Measurements from ENCODE around the gene GCK.
A peak's percentile ranks its signal among the peaks of the same experiment; 100 is the strongest.
"Not testable (repeated sequence)": the region's sequence is repeated elsewhere in the genome, so short reads cannot be mapped to it uniquely, and the experiment has no call there.

The GCK gene

DNA sequence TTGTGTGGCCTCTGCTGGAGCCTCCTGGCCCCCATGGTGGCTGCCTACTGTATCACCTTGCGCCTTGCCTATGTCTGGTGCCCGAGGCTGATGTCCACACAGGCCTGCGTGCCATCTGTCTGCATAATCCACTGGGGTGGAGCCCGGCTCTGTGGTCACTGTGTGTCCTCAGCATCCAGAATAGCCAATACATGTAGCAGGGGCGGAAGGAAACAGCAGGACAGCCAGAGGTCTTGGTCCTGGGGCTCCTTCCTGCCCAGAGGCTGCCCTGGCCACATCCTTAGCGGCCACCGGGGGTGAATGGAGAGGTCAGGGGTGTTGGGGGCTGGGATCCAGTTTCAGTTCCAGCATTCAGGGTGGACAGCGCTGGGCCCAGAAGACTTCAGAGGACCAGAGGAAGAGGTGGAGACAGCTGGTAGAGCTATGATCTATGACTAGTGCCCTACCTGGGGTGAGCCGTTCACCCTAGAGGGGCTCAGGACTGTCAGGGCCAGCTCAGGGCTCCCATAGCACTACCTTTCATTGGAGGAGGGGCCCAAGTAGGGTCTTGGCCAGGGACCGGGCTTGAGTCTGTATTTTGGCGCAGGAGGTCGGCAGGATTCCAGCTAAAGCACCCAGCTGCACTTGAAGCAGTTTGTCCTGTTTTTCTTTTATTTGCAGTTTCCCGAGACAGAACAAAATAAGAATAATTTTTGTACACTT, 27.4 kb upstream of the GCK start:
- Mint-ChIP-seq H3K27ac (no peak overlapping the region), H3K4me1 (peaks cover 5% of the 10 kb centered on the region), H3K36me3 (peaks cover 18% of the 10 kb centered on the region), H3K9me3 (no peaks in the 10 kb centered on the region), H3K4me3 (no peak overlapping the region)
- DNase-seq (ENCODE audit: low spot score in 2 of 2) (no peak), ATAC-seq (no peak)

DNA sequence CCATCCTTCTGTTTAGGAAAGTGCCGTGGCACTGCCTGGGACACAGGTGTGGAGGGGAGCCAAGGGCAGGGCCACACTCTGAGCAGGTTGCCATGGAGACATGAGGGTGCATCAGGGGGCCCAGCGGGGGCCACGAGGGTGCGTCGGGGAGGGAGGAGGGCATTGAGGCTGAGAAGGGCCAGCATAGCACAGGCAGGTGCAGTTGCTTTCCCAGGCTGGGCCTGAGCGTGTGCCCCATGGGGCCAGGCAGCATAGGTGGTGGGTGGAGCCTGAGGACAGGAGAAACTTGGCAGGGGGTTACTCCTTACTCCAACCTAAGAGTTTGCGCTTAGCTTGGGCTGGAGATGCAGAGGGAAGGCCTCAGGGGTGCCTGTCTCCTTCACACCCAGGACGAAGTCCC, 26.8 kb upstream of the GCK start:
- H3K36me3 Mint-ChIP-seq: peaks cover 24% of the 10 kb centered on the region
- DNase-seq (ENCODE audit: low spot score in 2 of 2): no peak

DNA sequence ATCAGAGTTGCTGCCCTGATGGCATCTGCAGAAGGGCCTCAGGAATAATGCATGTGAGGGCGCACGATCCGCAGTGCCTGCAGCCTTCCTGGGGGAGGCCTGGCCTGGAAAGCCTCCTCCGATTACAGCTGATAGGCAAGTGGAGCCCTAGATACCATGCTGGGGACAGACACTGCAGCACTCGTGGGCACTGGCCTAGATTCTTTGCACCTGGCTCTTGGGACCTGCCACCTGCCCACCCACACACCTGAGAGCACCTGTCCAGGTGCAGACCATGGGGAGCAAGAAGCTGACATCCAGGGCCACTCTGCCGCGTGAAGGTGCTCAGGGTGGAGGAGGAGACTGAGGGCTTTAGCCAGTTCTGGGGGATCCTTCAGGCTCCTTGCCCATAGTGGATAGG, 26.3 kb upstream of the GCK start:
- Mint-ChIP-seq H3K4me1 (peaks cover 5% of the 10 kb centered on the region), H3K27ac (no peak overlapping the region), H3K4me3 (no peak overlapping the region), H3K36me3 (peaks cover 29% of the 10 kb centered on the region), H3K9me3 (no peaks in the 10 kb centered on the region)
- DNase-seq (ENCODE audit: low spot score in 2 of 2) (no peak), ATAC-seq (no peak)

More for the DNA sequence above, 26.8 kb upstream of the GCK start:
- H3K9me3 Mint-ChIP-seq: no peaks in the 10 kb centered on the region
- ATAC-seq: peak; percentile 14
- H3K4me3 Mint-ChIP-seq: no peak overlapping the region
- H3K27ac Mint-ChIP-seq: no peak overlapping the region
- H3K4me1 Mint-ChIP-seq: peaks cover 5% of the 10 kb centered on the region

DNA sequence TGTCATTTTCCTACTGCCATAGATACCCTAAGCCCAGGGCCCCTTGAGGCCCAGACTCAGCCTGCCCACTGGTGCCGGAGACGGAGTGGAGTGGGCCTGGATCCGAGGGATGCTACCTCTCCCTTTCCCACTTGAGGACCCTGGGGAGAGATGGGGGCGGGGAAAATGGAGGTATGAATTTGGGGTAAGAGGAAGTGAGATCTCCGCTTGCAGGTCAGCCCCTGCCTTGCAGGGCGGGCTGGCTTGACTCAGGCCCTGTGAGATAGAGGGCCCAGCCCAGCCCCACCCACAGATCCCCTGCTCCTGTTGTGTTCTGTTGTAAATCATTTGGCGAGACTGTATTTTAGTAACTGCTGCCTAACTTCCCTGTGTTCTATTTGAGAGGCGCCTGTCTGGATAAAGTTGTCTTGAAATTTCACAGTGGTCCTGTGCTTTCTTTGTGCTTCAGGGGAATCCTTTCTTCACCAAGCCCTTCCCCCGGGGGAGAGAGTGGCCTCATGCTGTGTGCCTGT, 24.7 kb upstream of the GCK start:
- no peaks in the 10 kb centered on the region for H3K9me3 Mint-ChIP-seq
- no peak overlapping the region for H3K4me3 Mint-ChIP-seq
- no peak for DNase-seq (ENCODE audit: low spot score in 2 of 2)
- peak overlapping the region; percentile 68 for H3K27ac Mint-ChIP-seq
- ATAC-seq: no peak
- peaks cover 5% of the 10 kb centered on the region for H3K4me1 Mint-ChIP-seq
- H3K36me3 Mint-ChIP-seq: peaks cover 45% of the 10 kb centered on the region

DNA sequence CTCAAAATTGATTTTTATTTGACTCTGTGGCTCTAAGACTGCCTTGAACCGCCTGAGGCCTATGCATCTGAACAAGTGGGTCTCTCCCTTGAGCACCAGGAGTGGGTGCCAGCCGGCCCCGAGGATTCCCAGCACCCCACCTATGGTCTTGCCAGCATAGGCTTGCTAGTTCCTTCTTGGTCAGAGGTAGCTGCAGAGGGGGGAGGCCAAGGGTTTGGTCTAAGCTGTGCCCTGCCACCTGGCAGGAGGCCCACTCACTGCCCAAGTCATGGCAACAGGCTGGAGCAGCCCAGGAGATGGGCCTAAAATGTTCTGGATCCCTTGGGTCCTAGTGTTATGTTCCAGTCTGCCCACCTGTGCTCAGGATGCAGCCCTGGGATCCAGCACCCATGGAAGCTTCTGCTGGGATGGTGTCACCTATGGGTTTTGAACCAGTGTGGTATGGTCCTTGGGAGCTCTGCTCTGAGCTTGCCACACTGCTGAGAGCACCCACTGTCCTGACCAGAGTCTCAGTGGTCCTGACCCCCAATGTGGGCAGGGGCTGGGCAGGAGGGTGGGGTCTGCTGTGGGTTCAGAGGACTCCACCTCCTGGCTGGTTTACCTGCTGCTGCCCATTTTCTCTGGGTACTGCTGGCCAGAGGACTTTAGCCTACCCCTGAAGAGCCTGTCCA, 24.1 kb upstream of the GCK start:
- ATAC-seq: no peak
- Mint-ChIP-seq H3K36me3 (peaks cover 51% of the 10 kb centered on the region), H3K4me1 (peaks cover 5% of the 10 kb centered on the region), H3K27ac (peak overlapping the region; percentile 68), H3K9me3 (no peaks in the 10 kb centered on the region), H3K4me3 (no peak overlapping the region)
- no peak for DNase-seq (ENCODE audit: low spot score in 2 of 2)

DNA sequence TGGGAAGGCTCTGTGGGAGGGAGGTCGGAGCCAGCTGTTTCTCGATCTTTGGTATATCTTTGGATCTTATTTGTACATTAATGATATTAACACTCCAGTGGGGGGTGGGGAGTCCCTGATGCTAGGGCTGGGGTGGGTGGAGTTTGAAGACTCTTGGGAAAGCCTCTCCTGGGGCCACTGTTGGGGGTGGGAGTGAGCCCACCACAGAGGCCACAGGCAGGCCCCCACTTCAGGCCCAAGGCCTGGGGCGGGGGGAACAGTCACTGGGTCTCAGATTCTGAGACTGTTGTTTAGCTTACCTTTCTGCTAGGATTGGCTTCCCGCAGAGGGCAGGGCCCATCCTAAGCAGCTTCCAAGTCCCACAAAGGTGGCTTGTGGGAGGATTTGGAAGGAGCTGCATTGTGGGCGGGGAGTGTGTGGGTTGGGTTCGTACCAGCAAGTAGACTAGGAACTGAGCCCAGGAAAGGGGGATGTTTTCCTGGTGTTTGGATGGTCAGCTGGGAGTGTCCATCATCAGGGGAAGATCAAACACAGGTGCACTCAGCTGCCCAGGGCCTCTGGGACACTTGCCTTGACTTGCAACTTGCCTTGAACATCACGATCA, 23.4 kb upstream of the GCK start:
- H3K4me3 Mint-ChIP-seq: no peak overlapping the region
- no peak for ATAC-seq
- no peak for DNase-seq (ENCODE audit: low spot score in 2 of 2)
- peaks cover 5% of the 10 kb centered on the region for H3K4me1 Mint-ChIP-seq
- H3K27ac Mint-ChIP-seq: no peak overlapping the region
- H3K9me3 Mint-ChIP-seq: no peaks in the 10 kb centered on the region
- peaks cover 58% of the 10 kb centered on the region for H3K36me3 Mint-ChIP-seq

DNA sequence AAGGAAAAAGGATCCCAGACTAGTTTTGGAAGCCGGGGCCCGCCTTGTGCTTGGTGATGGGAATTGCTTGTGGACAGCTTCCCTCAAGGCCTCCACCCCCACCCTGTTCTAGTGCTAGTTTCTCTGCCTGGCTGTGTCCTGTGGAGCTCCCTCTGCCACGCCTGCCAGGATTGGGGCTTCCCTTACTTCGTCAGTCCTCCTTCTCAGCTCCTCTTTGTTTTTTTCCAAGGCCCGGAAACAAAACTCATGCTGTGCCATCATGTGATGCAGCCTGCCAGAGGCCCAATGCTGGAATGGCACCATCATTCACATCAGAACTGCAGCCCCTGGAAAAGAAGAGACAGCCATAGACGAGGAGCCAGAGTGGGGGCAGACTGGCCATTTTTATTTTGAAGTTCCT, 22.8 kb upstream of the GCK start:
- H3K36me3 Mint-ChIP-seq: peaks cover 64% of the 10 kb centered on the region
- peaks cover 5% of the 10 kb centered on the region for H3K4me1 Mint-ChIP-seq
- no peak overlapping the region for H3K27ac Mint-ChIP-seq
- H3K4me3 Mint-ChIP-seq: no peak overlapping the region
- no peak for ATAC-seq
- H3K9me3 Mint-ChIP-seq: no peaks in the 10 kb centered on the region
- DNase-seq (ENCODE audit: low spot score in 2 of 2): no peak

DNA sequence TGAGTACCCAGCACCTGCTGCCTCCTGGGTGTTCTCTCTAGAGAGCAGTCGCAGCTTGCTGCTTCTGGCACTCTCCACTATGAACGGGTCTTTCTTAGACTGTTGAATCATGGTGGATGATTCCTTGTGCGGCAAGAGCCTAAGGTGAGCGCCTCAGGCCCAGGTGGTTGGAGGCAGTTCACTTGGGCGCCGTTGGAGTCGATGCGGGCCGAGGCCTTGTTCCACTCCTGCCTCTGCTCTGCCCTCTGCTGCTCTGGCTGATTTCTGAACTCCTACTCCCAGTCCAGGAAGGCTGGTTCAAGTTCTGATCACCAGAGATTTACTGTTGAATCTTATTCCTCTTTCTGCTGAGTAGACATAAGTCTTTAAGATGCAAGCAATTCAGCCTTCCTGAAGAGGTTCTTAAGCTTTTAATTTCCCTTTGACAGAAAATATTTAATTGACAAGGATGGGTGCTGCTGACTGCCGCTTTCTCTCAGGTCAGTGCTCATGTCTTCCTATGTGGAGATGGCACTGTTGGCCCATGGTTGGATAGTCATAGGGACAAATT, 22.0 kb upstream of the GCK start:
- no peak for ATAC-seq
- Mint-ChIP-seq H3K4me3 (no peak overlapping the region), H3K4me1 (peaks cover 9% of the 10 kb centered on the region), H3K9me3 (no peaks in the 10 kb centered on the region), H3K27ac (no peak overlapping the region), H3K36me3 (peaks cover 73% of the 10 kb centered on the region)
- no peak for DNase-seq (ENCODE audit: low spot score in 2 of 2)

DNA sequence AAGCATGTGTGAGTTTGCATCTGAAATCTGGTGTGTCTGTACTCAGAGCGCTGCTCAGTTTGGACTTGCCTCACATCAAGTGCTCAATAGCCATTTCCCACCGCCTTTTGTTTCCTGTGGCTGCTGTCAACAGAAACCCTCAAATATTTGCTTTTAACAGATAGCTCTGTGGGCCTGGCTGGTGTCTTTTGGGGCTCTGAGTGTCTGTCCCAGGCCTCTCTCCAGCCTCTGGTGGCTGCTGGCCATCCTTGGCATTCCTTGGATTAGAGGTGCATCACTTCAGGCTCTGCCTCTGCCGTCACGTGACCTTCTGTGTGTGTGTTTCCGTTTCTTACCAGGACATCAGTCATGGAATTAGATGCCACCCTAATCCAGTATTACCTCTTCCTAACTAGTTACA, 20.9 kb upstream of the GCK start:
- peak overlapping the region; percentile 61 for H3K27ac Mint-ChIP-seq
- H3K9me3 Mint-ChIP-seq: no peaks in the 10 kb centered on the region
- peaks cover 15% of the 10 kb centered on the region for H3K4me1 Mint-ChIP-seq
- ATAC-seq (no peak), DNase-seq (ENCODE audit: low spot score in 2 of 2) (no peak)
- H3K4me3 Mint-ChIP-seq: no peak overlapping the region
- peaks cover 83% of the 10 kb centered on the region for H3K36me3 Mint-ChIP-seq

DNA sequence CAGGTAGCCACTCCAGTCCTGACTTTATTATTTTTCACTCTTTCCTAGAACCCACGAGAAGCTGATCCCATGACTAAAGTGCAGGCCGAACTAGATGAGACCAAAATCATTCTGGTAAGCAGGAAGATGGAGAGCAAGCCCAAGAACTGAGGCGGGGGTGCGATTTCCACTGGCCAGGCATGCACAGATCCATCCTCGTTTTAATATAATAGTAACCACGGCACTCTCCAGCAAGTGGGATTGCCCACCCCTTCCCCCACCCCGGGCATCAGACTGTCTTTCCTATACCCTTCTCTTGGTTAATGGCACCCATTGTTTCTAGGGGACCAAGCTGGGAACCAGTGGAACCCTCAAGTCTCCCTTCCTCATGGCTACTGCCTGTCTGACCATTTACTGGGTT, 18.8 kb upstream of the GCK start:
- no peak for DNase-seq (ENCODE audit: low spot score in 2 of 2)
- H3K9me3 Mint-ChIP-seq: no peaks in the 10 kb centered on the region
- no peak for ATAC-seq
- H3K36me3 Mint-ChIP-seq: peaks cover 97% of the 10 kb centered on the region
- peaks cover 24% of the 10 kb centered on the region for H3K4me1 Mint-ChIP-seq
- H3K27ac Mint-ChIP-seq: no peak overlapping the region
- no peak overlapping the region for H3K4me3 Mint-ChIP-seq

DNA sequence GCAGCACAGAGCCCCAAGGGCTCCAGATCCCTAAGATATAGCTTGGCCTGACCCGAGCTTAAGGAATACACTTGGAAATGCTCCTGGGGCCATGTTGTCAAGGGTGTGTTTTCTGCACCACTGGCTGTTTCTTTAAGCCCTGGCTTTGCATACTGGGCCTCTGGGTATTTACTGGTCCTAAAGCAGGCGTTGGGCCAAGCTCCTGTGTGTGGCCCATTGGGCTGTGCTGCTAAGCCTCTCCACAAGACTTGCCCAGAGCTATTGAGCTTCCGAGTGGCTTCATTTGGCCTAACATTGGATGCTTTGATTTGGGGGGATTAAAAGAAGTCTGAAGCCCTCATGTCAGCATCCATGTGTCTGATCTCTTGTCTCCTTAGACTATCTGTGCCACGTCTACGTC, 16.8 kb upstream of the GCK start:
- H3K4me1 Mint-ChIP-seq: peaks cover 39% of the 10 kb centered on the region
- peaks cover 76% of the 10 kb centered on the region for H3K36me3 Mint-ChIP-seq
- no peak overlapping the region for H3K4me3 Mint-ChIP-seq
- ATAC-seq (no peak), DNase-seq (ENCODE audit: low spot score in 2 of 2) (no peak)
- H3K27ac Mint-ChIP-seq: no peak overlapping the region
- H3K9me3 Mint-ChIP-seq: no peaks in the 10 kb centered on the region

DNA sequence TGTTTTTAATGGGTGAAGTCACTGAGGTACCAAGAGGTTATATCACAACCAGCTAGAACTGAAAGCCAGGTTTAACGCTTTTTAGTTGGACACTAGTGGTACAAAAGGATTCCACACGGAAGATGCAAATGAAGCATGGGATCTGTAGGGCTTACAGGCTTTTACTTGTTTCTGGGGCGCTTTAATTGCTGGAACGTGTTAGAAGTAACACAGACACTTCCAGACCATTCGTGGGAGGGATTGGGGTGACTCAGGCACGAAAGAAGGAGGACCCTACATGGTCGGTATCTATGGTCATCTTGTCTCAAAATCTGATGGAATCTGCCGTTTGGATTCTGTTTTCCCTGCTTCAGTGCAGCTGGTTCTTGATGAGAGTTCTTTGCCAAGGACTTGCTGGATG, 12.6 kb upstream of the GCK start:
- peak overlapping the region; percentile 79 for H3K4me3 Mint-ChIP-seq
- peak overlapping the region; percentile 83 for H3K27ac Mint-ChIP-seq
- DNase-seq (ENCODE audit: low spot score in 2 of 2) (no peak), ATAC-seq (no peak)
- H3K4me1 Mint-ChIP-seq: peaks cover 39% of the 10 kb centered on the region
- peaks cover 34% of the 10 kb centered on the region for H3K36me3 Mint-ChIP-seq
- no peaks in the 10 kb centered on the region for H3K9me3 Mint-ChIP-seq

DNA sequence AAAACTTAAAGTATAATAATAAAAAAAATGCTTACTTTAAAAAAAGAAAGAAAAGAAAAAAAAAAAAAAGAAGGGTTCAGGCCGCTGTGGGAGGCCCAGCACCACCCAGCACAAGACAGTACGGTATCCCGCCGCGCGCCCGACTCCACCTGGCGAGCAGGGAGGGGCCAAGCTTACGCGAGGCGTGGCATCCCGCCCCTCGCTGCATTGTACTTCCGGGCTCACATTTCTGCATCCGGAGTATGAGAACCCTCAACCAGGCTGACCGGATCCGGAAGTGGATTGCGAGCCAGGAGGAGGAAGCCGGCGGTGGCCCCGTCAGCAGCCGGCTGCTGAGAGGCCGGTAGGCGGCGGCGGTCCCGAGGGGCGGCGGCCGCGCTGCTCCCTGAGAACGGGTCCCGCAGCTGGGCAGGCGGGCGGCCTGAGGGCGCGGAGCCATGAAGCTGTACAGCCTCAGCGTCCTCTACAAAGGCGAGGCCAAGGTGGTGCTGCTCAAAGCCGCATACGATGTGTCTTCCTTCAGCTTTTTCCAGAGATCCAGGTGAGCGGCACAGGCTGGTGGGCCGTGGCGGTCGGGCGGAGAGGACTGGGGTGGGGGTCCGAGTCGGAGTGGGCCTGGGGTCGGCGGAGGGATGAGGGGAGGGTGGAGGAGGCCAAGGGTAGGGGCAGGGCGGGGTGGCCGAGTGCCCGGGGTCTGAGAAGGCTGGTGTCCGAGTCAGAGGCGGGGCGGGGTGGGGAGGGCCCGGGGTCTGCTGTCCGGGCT, 11.6 kb upstream of the GCK start, which contains the start of gene YKT6:
Gene YKT6 (plus strand): TSS at position 280 of the 763 bp plus-strand sequence. CDS start 158 bp downstream, at position 438.
- H3K27ac Mint-ChIP-seq: peak within 1 kb of the TSS; percentile 83
- peaks cover 25% of the 10 kb centered on the region for H3K36me3 Mint-ChIP-seq
- no peaks in the 10 kb centered on the region for H3K9me3 Mint-ChIP-seq
- ATAC-seq (peak; percentile 100), DNase-seq (ENCODE audit: low spot score in 2 of 2) (peak; percentile 74 to 94)
- peak within 1 kb of the TSS; percentile 79 for H3K4me3 Mint-ChIP-seq
- peaks cover 35% of the 10 kb centered on the region for H3K4me1 Mint-ChIP-seq

DNA sequence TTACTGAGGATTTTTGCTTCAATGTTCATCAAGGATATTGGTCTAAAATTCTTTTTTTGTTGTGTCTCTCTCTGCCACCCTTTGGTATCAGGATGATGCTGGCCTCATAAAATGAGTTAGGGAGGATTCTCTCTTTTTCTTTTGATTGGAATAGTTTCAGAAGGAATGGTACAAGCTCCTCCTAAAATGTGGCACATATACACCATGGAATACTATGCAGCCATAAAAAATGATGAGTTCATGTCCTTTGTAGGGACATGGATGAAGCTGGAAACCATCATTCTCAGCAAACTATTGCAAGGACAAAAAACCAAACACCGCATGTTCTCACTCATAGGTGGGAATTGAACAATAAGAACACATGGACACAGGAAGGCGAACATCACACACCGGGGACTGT, 10.9 kb upstream of the GCK start:
- not testable (repeated sequence) for H3K9me3 Mint-ChIP-seq; DNase-seq (ENCODE audit: low spot score in 2 of 2); ATAC-seq; H3K27ac Mint-ChIP-seq
- Mint-ChIP-seq H3K36me3 (peaks cover 18% of the 10 kb centered on the region), H3K4me3 (peak overlapping the region; percentile 79), H3K4me1 (peaks cover 30% of the 10 kb centered on the region)

DNA sequence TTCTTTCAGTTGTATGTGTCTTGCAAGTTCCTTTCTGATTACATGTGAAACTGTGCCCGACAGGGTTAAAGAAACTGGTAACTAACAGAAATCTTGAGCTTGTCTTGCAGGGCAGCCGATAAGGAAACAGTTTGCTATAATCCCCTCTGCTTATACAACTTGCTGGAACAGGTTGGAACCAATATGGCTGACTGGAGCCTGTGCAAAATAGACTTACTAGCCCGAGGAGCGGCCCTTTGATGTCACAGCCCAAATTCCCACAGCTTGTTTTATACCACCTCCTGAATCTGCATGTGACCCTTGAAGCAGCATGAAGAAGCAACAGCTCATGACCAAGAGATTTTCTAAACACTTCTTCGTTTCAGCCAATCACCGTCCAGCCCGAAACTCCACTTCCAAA, 8.2 kb upstream of the GCK start:
- H3K36me3 Mint-ChIP-seq: no peaks in the 10 kb centered on the region
- no peaks in the 10 kb centered on the region for H3K9me3 Mint-ChIP-seq

More for the DNA sequence above, 8.2 kb upstream of the GCK start:
- peaks cover 18% of the 10 kb centered on the region for H3K4me1 Mint-ChIP-seq
- ATAC-seq (no peak), DNase-seq (ENCODE audit: low spot score in 2 of 2) (no peak)
- H3K4me3 Mint-ChIP-seq: no peak overlapping the region
- no peak overlapping the region for H3K27ac Mint-ChIP-seq
